22Rv1 (cell line): ENCODE data around the gene DIPK2A.

Experiments
- ZFX ChIP-seq: fragments of 450-650 bp; IDR thresholded peaks from 2 replicates; pipeline ENCODE4 v1.6.1; 2017; ENCODE audit warnings: antibody characterized with exemption, borderline replicate concordance
- TF ChIP-seq, protein P1 (sequence below): fragments of 450-650 bp; IDR thresholded peaks from 2 replicates; pipeline ENCODE4 v1.5.1; 2017; ENCODE audit warnings: mild to moderate bottlenecking

DNA sequence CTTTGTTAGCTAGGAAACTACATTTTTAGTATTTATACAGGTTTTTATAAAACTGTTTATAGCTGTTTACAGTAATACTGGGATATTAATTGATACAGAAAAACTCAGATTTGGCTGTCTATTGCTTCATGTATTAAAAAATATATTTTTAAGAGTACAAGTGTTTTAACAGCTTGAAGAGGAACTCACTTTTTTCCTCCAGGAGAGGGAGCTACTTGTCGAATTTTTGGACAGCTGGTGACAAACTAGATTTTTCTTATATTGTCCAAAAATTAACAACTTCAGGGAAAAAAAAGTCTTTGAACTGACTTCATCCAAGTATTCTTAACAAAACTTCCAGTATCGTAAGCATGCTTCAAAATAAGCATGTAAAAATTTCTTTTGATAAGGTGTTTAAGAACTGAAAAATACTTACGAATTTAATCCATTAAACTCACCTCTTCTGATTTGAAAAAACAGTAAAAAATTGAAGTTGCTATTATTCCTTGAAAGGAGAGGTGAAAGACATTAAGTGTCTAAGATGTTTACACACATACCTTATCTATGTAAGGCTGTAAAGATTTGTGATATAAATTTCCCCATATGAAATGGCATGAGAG, 4.0 kb downstream of the DIPK2A start:
- TF ChIP-seq, protein P1, sequence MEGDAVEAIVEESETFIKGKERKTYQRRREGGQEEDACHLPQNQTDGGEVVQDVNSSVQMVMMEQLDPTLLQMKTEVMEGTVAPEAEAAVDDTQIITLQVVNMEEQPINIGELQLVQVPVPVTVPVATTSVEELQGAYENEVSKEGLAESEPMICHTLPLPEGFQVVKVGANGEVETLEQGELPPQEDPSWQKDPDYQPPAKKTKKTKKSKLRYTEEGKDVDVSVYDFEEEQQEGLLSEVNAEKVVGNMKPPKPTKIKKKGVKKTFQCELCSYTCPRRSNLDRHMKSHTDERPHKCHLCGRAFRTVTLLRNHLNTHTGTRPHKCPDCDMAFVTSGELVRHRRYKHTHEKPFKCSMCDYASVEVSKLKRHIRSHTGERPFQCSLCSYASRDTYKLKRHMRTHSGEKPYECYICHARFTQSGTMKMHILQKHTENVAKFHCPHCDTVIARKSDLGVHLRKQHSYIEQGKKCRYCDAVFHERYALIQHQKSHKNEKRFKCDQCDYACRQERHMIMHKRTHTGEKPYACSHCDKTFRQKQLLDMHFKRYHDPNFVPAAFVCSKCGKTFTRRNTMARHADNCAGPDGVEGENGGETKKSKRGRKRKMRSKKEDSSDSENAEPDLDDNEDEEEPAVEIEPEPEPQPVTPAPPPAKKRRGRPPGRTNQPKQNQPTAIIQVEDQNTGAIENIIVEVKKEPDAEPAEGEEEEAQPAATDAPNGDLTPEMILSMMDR: peak; percentile 72
- TF ChIP-seq ZFX: no peak
